Breast epithelium (tissue), 3 donors: Measurements from ENCODE around the gene PTPRK.

Experiments
- CTCF ChIP-seq, 3 donors: fragments of 450-650 bp; IDR thresholded peaks; one replicate each; pipeline ENCODE4 v1.5.1; 2016 to 2017; ENCODE audit warnings: antibody characterized with exemption in 3 of 3, mild to moderate bottlenecking in 3 of 3, moderate library complexity in 3 of 3
- POLR2A ChIP-seq: fragments of 450-650 bp; IDR thresholded peaks from one replicate; pipeline ENCODE4 v1.6.1; 2016; ENCODE audit warnings: antibody characterized with exemption, mild to moderate bottlenecking, moderate library complexity

- no peak for TF ChIP-seq CTCF (IDR thresholded peaks at IDR 0.05)
- TF ChIP-seq POLR2A = no peak
Observed at GRCh38 chr6:128363020-128363813, 157.2 kb downstream of the PTPRK start.
